B cell (primary cell): ENCODE data around the gene ATG3. TPM values are rescaled to one million over a fixed set of nuclear protein-coding genes. Genes with fewer than 3 reads are reported as not detected.

Experiments
- ATAC-seq: fragments of 200-7000 bp; cut with Tn5 transposase; one replicate; pipeline ENCODE4 v1.10.0; 2021; ENCODE audit warnings: low read depth, mild to moderate bottlenecking, moderate number of reproducible peaks, moderate library complexity
- CTCF ChIA-PET: fragments of 350-600 bp; sonication (Branson Sonifier 250); formaldehyde crosslinking; loops from one replicate; lab custom pipeline; 2021; ENCODE audit warnings: antibody characterized with exemption, inconsistent platforms; lab: Charles Lee
- POLR2A ChIA-PET: fragments of 350-600 bp; sonication (Branson Sonifier 250); formaldehyde crosslinking; loops from one replicate; lab custom pipeline; 2021; ENCODE audit warnings: antibody characterized with exemption; lab: Charles Lee
- DNase-seq: peaks from one replicate; pipeline ENCODE4 v3.0.0; 2013
- H2AFZ ChIP-seq: 2 replicates; pipeline ENCODE4 v1.6.1; 2012; ENCODE audit warnings: mild to moderate bottlenecking, low read depth, low read length; ENCODE audit not compliant: insufficient read depth, poor library complexity, severe bottlenecking
- H3K27ac ChIP-seq, 2 donors: 1 replicate in 1 of 2; 2 replicates in 1 of 2; pipeline ENCODE4 v1.5.1; 2012 to 2013; ENCODE audit warnings: low read length in 2 of 2, mild to moderate bottlenecking in 2 of 2, moderate library complexity in 1 of 2
- H3K27me3 ChIP-seq, 4 experiments: fragments of 200-600 bp in 1 of 4; sonication (generic) in 1 of 4; replicated peaks in 1 of 4; 1 replicate in 2 of 4; 2 replicates in 2 of 4; pipeline versions ENCODE4 v1.6.1 to v1.7.0; 2013 to 2016; ENCODE audit warnings: low read length in 3 of 4, mild to moderate bottlenecking in 2 of 4, mixed read lengths in 1 of 4, moderate library complexity in 1 of 4; ENCODE audit not compliant: insufficient read depth in 4 of 4, control insufficient read depth in 3 of 4; ENCODE audit errors: control extremely low read depth in 1 of 4
- H3K36me3 ChIP-seq, 2 experiments: replicated peaks in 1 of 2; 1 replicate in 1 of 2; 2 replicates in 1 of 2; pipeline versions ENCODE4 v1.6.1 to v1.7.1; 2013; ENCODE audit warnings: low read length in 1 of 2; ENCODE audit not compliant: insufficient read depth in 2 of 2, control insufficient read depth in 1 of 2; ENCODE audit errors: control extremely low read depth in 1 of 2, extremely low read depth in 1 of 2
- H3K4me1 ChIP-seq, 2 donors: fragments of 200-600 bp in 1 of 2; sonication (generic) in 1 of 2; 1 replicate in 1 of 2; 2 replicates in 1 of 2; pipeline versions ENCODE4 v1.5.1 to v1.6.1; 2013 to 2017; ENCODE audit warnings: low read length in 2 of 2; ENCODE audit not compliant: control insufficient read depth in 2 of 2, insufficient read depth in 2 of 2
- H3K4me2 ChIP-seq: replicated peaks from 2 replicates; pipeline ENCODE3; 2012; ENCODE audit warnings: mild to moderate bottlenecking, low read depth, low read length; ENCODE audit not compliant: poor library complexity, severe bottlenecking
- H3K4me3 ChIP-seq, 5 experiments: fragments of 200-600 bp in 1 of 5; sonication (generic) in 1 of 5; 1 replicate in 3 of 5; 2 replicates in 2 of 5; pipeline versions ENCODE4 v1.5.1 to v1.7.0; 2011 to 2016; ENCODE audit warnings: low read length in 4 of 5, mild to moderate bottlenecking in 4 of 5, low read depth in 2 of 5, control low read depth in 1 of 5, moderate library complexity in 1 of 5; ENCODE audit not compliant: insufficient read depth in 1 of 5; ENCODE audit errors: control extremely low read depth in 1 of 5, extremely low read depth in 1 of 5
- H3K79me2 ChIP-seq: fragments of 200-600 bp; sonication (generic); one replicate; pipeline ENCODE4 v1.6.0; 2016; ENCODE audit warnings: low read length; ENCODE audit not compliant: control insufficient read depth, insufficient read depth
- H3K9ac ChIP-seq: fragments of 200-600 bp; sonication (generic); 2 replicates; pipeline ENCODE4 v1.6.1; 2017; ENCODE audit warnings: mild to moderate bottlenecking, low read length, moderate library complexity
- H3K9me3 ChIP-seq, 3 donors: one replicate each; pipeline versions ENCODE4 v1.6.1 to v1.7.1; 2013; ENCODE audit warnings: low read length in 2 of 3; ENCODE audit not compliant: control insufficient read depth in 2 of 3, insufficient read depth in 1 of 3; ENCODE audit errors: control extremely low read depth in 1 of 3
- H4K20me1 ChIP-seq: 2 replicates; pipeline ENCODE4 v1.6.0; 2012; ENCODE audit warnings: mild to moderate bottlenecking, low read length; ENCODE audit not compliant: insufficient read depth, control insufficient read depth, poor library complexity, severe bottlenecking
- H3K27ac Mint-ChIP-seq: one replicate; pipeline ENCODE4 v1.8.0; 2021; ENCODE audit warnings: mixed read lengths
- H3K27me3 Mint-ChIP-seq: one replicate; pipeline ENCODE4 v1.8.0; 2021; ENCODE audit warnings: mixed read lengths
- H3K4me1 Mint-ChIP-seq: one replicate; pipeline ENCODE4 v1.8.0; 2021; ENCODE audit warnings: mixed read lengths
- H3K4me3 Mint-ChIP-seq: one replicate; pipeline ENCODE4 v1.8.0; 2021; ENCODE audit warnings: mixed read lengths
- H3K9me3 Mint-ChIP-seq: one replicate; pipeline ENCODE4 v1.8.0; 2022; ENCODE audit warnings: mixed read lengths; ENCODE audit not compliant: insufficient read depth
- EZH2 ChIP-seq: IDR thresholded peaks from 2 replicates; pipeline ENCODE4 v1.6.1; 2012; ENCODE audit warnings: borderline replicate concordance, low read depth, mild to moderate bottlenecking, moderate library complexity, low read length; ENCODE audit not compliant: insufficient read depth, poor library complexity, severe bottlenecking
- WGBS: methylation state at CpG from one replicate; pipeline ENCODE4 v1.1.5; 2013; ENCODE audit warnings: missing lambda C conversion rate; ENCODE audit not compliant: insufficient coverage; 5-methylcytosine and 5-hydroxymethylcytosine counted together
- intact Hi-C: fragments of 100-400 bp; cut with micrococcal nuclease; formaldehyde crosslinking; loops from one replicate; pipeline ENCODE4 v1.10.0; 2022
- polyA plus RNA-seq: library from polyadenylated mRNA; depleted of rRNA; stranded (reverse); fragments of >200 nt; gene quantifications from 2 replicates; pipeline ENCODE4 v1.2.3, GENCODE V29; 2012
- total RNA-seq, 2 donors: library from RNA; stranded (reverse); fragments of 120-200 nt in 1 of 2; gene quantifications; 1 replicate in 1 of 2; 2 replicates in 1 of 2; pipeline versions ENCODE4 v1.2.3 to v1.2.4, GENCODE V29; 2013 to 2022
- TF ChIP-seq, protein P1 (sequence below): fragments of 200-600 bp; IDR thresholded peaks from one replicate; pipeline ENCODE4 v1.8.0; 2022; ENCODE audit warnings: antibody characterized with exemption, mild to moderate bottlenecking

Gene ATG3
- total and polyA plus RNA-seq, 2 donors (not counting 1 experiment from before 2014, with no cell fraction given): 25.2 to 54.9 TPM

DNA sequence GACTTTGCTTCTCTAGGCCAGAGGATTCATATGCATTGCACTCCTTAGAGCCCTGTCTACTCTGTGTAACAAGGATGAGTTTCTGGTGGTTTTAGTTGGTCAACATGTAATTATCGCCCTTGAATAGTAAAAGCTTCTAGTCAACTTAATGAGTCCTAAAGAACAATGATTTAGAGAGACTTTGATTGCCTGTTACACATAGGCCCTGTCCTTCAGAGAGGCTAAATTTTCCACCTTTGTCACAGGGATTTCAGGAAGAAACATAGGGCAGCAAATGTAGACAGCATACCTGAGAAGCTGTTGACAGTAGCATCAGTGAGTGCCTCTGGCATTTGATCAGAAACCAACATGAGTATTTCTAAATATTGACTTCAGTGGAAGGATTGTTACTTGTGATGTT, 69.6 kb downstream of the ATG3 start:
- H3K4me3 Mint-ChIP-seq: peak overlapping the region; percentile 90
- no peaks in the 10 kb centered on the region for H3K27me3 ChIP-seq
- H3K9me3 ChIP-seq: peaks cover 0 to 6% (median 1%) of the 10 kb centered on the region in 3 donors
- H4K20me1 ChIP-seq: peaks cover 6% of the 10 kb centered on the region
- no CpG with 5 or more reads among the region's 1 CpG for WGBS
- peaks cover 100% of the 10 kb centered on the region for H3K79me2 ChIP-seq
- ChIA-PET POLR2A (no interaction called here), CTCF (interaction anchor here (0.6 to 1.9 kb wide), 5 partner anchors 8 to 199 kb away, joined by 3 to 8 read pairs (median 4); partner anchors contain the start of gene SLC9C1)
- peak overlapping the region; percentile 90 for H3K27ac Mint-ChIP-seq
- no peak for ATAC-seq
- no peaks in the 10 kb centered on the region for H3K9me3 Mint-ChIP-seq
- intact Hi-C loops: loop anchor here (1.0 kb wide), 1 partner anchor 10 kb away; no protein-coding TSS in a partner anchor
- peak overlapping the region; percentile 60 for H3K4me2 ChIP-seq
- H2AFZ ChIP-seq: no peak overlapping the region
- no peak for DNase-seq
- H3K27me3 Mint-ChIP-seq: no peaks in the 10 kb centered on the region
- H3K4me1 ChIP-seq: peaks cover 68 to 69% of the 10 kb centered on the region in 2 donors
- peak overlapping the region; percentile 53 for H3K9ac ChIP-seq
- H3K27ac ChIP-seq: peak overlapping the region; percentile 52 to 92
- H3K4me1 Mint-ChIP-seq: peaks cover 87% of the 10 kb centered on the region
- no peak for TF ChIP-seq EZH2
- TF ChIP-seq, protein P1, sequence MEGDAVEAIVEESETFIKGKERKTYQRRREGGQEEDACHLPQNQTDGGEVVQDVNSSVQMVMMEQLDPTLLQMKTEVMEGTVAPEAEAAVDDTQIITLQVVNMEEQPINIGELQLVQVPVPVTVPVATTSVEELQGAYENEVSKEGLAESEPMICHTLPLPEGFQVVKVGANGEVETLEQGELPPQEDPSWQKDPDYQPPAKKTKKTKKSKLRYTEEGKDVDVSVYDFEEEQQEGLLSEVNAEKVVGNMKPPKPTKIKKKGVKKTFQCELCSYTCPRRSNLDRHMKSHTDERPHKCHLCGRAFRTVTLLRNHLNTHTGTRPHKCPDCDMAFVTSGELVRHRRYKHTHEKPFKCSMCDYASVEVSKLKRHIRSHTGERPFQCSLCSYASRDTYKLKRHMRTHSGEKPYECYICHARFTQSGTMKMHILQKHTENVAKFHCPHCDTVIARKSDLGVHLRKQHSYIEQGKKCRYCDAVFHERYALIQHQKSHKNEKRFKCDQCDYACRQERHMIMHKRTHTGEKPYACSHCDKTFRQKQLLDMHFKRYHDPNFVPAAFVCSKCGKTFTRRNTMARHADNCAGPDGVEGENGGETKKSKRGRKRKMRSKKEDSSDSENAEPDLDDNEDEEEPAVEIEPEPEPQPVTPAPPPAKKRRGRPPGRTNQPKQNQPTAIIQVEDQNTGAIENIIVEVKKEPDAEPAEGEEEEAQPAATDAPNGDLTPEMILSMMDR: no peak
- peak overlapping the region in 4 of 5 experiments; percentile 8 to 45 (median 20) for H3K4me3 ChIP-seq
- peaks cover 9 to 64% of the 10 kb centered on the region in 2 experiments for H3K36me3 ChIP-seq

DNA sequence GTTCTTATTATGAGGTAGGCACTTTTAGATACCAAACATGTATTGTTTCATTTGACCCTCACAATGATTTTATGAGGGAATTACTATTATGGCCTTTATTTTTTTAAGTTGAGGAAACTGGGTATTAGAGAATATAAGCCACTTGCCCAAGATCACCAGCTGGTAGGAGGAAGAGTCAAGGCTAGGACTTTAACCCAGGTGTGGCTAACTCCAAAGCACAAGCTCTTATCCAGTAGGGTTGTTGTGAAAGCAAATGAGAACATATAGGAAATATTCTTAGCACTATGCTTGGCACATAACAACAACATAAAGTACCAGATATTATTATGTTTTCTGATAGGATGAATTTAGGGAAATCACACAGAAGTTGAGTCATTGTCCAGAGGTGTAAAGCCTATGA, 70.4 kb downstream of the ATG3 start:
- Mint-ChIP-seq H3K4me1 (peaks cover 88% of the 10 kb centered on the region), H3K27me3 (no peaks in the 10 kb centered on the region), H3K4me3 (peak overlapping the region; percentile 90), H3K27ac (peak overlapping the region; percentile 90), H3K9me3 (no peaks in the 10 kb centered on the region)
- Histone ChIP-seq H3K79me2 (peaks cover 100% of the 10 kb centered on the region), H4K20me1 (peaks cover 6% of the 10 kb centered on the region), H3K27ac (peak overlapping the region; percentile 52 to 92), H3K36me3 (peaks cover 7 to 68% of the 10 kb centered on the region in 2 experiments), H3K27me3 (no peaks in the 10 kb centered on the region), H3K4me3 (peak overlapping the region in 2 of 5 experiments; percentile 7 to 45), H3K9me3 (peaks cover 0 to 6% (median 1%) of the 10 kb centered on the region in 3 donors), H3K4me1 (peaks cover 68 to 69% of the 10 kb centered on the region in 2 donors), H3K4me2 (peak overlapping the region; percentile 60), H3K9ac (peak overlapping the region; percentile 53), H2AFZ (peak overlapping the region; percentile 7)
- ATAC-seq: no peak
- DNase-seq: no peak
- POLR2A ChIA-PET: no interaction called here
- intact Hi-C loops: no loop called here
- CTCF ChIA-PET: interaction anchor here (0.8 to 2.0 kb wide), 3 partner anchors 8 to 198 kb away, joined by 3 to 8 read pairs (median 7); partner anchors contain the start of genes BTLA and SLC9C1
- TF ChIP-seq, protein P1: no peak
- no peak for TF ChIP-seq EZH2
